GM18867 (cell line): ENCODE data around the gene ETV7.

Experiments used
- ATAC-seq: cut with Tn5 transposase; IDR thresholded peaks from one replicate; pipeline ENCODE4 v1.9.1; 2021; ENCODE audit warnings: mild to moderate bottlenecking, moderate library complexity; ENCODE audit not compliant: unreplicated experiment

Gene ETV7

DNA sequence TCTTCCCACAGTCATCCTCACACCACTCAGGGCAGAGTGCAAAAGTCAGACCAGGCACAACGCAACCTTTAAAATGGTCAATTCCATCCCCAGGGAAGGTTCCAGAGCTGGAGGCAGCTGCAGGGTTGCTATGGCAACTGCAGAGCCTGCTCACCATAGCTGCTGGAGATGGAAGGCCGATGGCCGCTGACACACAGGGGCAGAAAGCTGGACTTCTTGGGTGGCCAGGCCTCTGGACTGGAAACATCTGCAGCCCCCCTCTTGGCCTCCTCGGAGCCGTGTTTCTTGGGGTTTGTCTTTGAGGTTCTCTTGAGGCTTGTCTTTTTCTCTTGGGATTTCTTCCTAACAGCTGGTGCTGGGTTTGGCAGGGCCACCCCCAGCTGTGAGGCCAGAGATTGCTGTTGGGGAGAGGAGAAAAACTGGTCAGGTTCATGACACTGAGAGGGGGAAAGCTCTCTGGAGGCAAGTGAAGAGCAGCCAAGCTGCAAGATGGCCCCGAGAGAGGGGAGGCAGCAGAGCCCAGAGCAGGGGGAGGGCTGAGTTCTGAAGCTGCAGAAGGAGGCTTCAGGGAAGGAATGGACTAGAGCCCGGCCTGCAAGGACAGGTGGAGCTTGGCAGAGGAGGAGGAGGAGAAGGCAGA lies 61.0 kb downstream of the ETV7 start:
- no peak for ATAC-seq

GRCh38 chr6:36324715-36325114 lies 62.8 kb downstream of the ETV7 start:
- no peak for ATAC-seq

- no peak for ATAC-seq
Measured at GRCh38 chr6:36324191-36324590, 63.3 kb downstream of the ETV7 start.

- no peak for ATAC-seq
Measured at GRCh38 chr6:36323062-36323461, 64.4 kb downstream of the ETV7 start.

- ATAC-seq: no peak
Measured at GRCh38 chr6:36322591-36322990, 64.9 kb downstream of the ETV7 start.

GRCh38 chr6:36320475-36320874 lies 67.0 kb downstream of the ETV7 start:
- ATAC-seq: no peak

DNA sequence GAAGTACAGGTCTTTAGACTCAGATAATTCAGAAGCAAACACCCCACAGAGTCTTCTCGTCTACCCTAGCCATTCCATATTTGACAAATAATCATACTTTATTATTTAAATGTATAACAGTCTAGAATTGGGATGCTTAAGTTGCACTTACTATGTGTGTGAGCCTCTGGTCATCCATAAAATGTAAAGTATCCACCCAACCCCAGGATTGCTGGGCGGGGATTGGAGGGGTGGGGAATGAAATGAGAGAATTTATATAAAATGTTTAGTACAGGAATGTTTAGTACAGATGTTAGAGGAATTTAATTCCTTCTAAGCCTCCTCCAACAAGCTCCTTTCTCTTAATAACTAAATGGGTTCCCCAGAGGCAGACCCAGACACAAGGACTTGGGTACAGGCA lies 67.6 kb downstream of the ETV7 start:
- no peak for ATAC-seq

DNA sequence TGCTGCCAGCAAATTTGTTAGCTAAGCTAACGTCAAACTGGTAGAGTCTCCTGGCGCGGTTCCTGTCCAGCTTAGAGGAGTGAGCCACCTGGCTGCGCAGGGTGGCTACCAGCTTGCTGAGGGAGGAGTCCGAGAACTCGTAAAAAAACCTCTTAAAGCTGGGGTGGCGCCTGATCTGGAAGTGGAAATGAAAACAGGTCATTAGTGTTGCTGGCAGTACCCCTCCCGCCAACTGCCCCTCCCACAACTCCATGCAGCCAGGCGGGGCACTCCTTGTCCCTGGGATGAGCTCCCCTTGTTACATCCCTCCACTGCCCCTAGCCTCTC lies 68.1 kb downstream of the ETV7 start:
- no peak for ATAC-seq

DNA sequence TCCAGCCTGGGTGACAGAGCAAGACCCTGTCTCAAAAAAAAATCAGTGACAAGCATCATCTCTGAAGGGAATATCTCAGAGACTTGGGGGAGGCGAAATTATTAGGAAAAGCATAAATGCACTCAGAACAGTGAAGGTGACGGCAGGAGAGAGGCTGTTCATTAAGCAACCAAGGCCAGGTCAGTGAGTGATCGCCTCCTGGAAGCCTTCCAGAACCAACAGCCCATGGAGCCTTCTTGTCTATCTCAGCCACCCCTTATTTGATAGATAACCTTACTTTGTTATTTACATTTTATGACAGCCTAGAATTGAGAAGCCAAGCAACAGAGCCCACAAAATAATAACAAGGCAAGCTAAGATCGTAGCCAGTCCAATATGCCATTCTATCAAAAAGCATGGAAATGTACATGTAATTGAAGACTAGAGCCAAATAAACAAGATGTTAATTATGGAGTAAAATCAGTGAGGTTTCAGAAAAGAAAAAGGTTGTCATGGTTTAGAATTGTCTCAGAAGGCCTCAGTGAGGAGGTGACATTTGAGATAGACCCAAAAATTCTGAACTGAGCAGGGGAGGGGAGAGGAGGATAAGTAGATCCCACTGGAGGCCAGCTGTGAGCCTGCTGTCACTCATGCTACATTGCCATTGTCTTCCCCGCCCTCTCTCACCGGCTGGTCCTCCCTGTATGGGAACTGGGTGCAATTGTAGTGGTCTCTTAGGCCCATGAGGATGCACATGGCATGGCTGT lies 68.6 kb downstream of the ETV7 start:
- ATAC-seq: no peak

- ATAC-seq: no peak
Measured at GRCh38 chr6:36317623-36318022, 69.8 kb downstream of the ETV7 start.
